ENCODE data around the gene ZNF100. TPM values are rescaled to one million over a fixed set of nuclear protein-coding genes. Genes with fewer than 3 reads are reported as not detected.
A peak's percentile ranks its signal among the peaks of the same experiment; 100 is the strongest.

The ZNF100 gene
- total and polyA plus RNA-seq, 2 of the 4 experiments (the other 2 are of a cell fraction), result 2.2 to 5.9 TPM

GRCh38 chr19:21698215-21698614, 69.2 kb downstream of the ZNF100 start:
- ChIA-PET POLR2A (ENCODE audit: unreplicated experiment) (no interaction called here), CTCF (no interaction called here)
- Histone ChIP-seq H3K9ac (ENCODE audit: low read depth, low read length) (no peak overlapping the region), H3K4me2 (ENCODE audit: low read depth, low read length) (no peak overlapping the region), H2AFZ (replicated peaks; ENCODE audit: low read length, poor library complexity) (no peak overlapping the region), H2BK5ac (ENCODE audit: low read depth, low read length, poor library complexity, severe bottlenecking) (no peak overlapping the region), H3K27ac (ENCODE audit: insufficient read depth, low read length) (no peak overlapping the region), H3K79me1 (ENCODE audit: low read depth in 1 of 2, low read length in 2 of 2) (no peaks in the 10 kb centered on the region), H2AK5ac (ENCODE audit: low read depth, low read length) (no peak overlapping the region), H4K8ac (ENCODE audit: low read depth in 2 of 2, low read length in 2 of 2) (no peak overlapping the region), H3K4me3 (ENCODE audit: insufficient read depth, low read depth, low read length) (no peak overlapping the region), H4K5ac (ENCODE audit: low read depth, low read length) (no peak overlapping the region), H3K18ac (ENCODE audit: low read depth, low read length) (no peak overlapping the region), H3K27me3 (ENCODE audit: control insufficient read depth, insufficient read depth, low read length) (no peaks in the 10 kb centered on the region), H2BK120ac (ENCODE audit: low read depth, low read length) (no peak overlapping the region), H3K9me1 (ENCODE audit: insufficient read depth, low read length) (no peaks in the 10 kb centered on the region), H3K36me3 (ENCODE audit: control insufficient read depth, insufficient read depth, low read length) (no peaks in the 10 kb centered on the region), H4K91ac (ENCODE audit: insufficient read depth, low read depth, low read length) (no peak overlapping the region), H3K23ac (ENCODE audit: low read depth, low read length) (no peak overlapping the region), H2BK15ac (ENCODE audit: low read depth, low read length) (no peak overlapping the region), H4K20me1 (ENCODE audit: insufficient read depth, low read length) (no peaks in the 10 kb centered on the region), H3K4me1 (ENCODE audit: control insufficient read depth, insufficient read depth, low read length) (no peaks in the 10 kb centered on the region), H3K9me3 (ENCODE audit: control insufficient read depth, insufficient read depth, low read length) (peaks cover 13% of the 10 kb centered on the region), H3K4ac (ENCODE audit: low read depth, low read length) (no peak overlapping the region), H2BK20ac (ENCODE audit: low read depth, low read length) (no peak overlapping the region), H2AK9ac (replicated peaks; ENCODE audit: low read depth, low read length, poor library complexity) (no peak overlapping the region), H3K14ac (replicated peaks; ENCODE audit: low read depth, low read length) (no peak overlapping the region), H3K56ac (ENCODE audit: extremely low read depth, insufficient read depth, low read length) (no peak overlapping the region)
- TF ChIP-seq SMC3 (IDR thresholded peaks at IDR 0.05; ENCODE audit: low read depth, low read length) (peak; percentile 12; the same call in 1 of the 2 replicates), NFE2L2 (IDR thresholded peaks at IDR 0.05; ENCODE audit: low read depth, low read length) (no peak), MAZ (IDR thresholded peaks at IDR 0.05; ENCODE audit: borderline replicate concordance, low read depth, low read length) (no peak), ELK1 (IDR thresholded peaks at IDR 0.05; ENCODE audit: borderline replicate concordance, low read depth, low read length) (no peak), CTCF (conservative IDR thresholded peaks at IDR 0.05; ENCODE audit: low read depth, low read length) (peak; percentile 37), RAD21 (IDR thresholded peaks at IDR 0.05; ENCODE audit: low read length) (peak; percentile 31; the same call in 1 of the 2 replicates)
- dilution Hi-C loops (cut with HindIII; ENCODE audit: low sequenced_read_pairs, unreplicated experiment), result no loop called here
- no TSS peak for BruUV-seq (replicated peaks)
- DNase-seq, result peak; percentile 1
- WGBS, 2 experiments (ENCODE audit: extremely low coverage in 2 of 2, insufficient read length in 1 of 2), result 60% methylated on average over 1 of the region's 4 CpGs; no CpG with 5 or more reads in 1 of the 2 experiments
- ATAC-seq (ENCODE audit: low read depth), result peak; percentile 46; the same call in 1 of the 2 replicates
- intact Hi-C loops (cut with micrococcal nuclease), result loop anchor here (5.0 kb wide), 1 partner anchor 496 kb away; no protein-coding TSS in a partner anchor
- in situ Hi-C loops (cut with MboI; ENCODE audit: low sequenced_read_pairs), result no loop called here
